HepG2 (cell line): ENCODE results near the gene TREML4. TPM values are rescaled to one million over a fixed set of nuclear protein-coding genes. Genes with fewer than 3 reads are reported as not detected.

Experiments used
- ATAC-seq: fragments of 200-7000 bp; cut with Tn5 transposase; 3 replicates; pipeline ENCODE4 v1.9.1; 2020; ENCODE audit warnings: mild to moderate bottlenecking, moderate library complexity
- BruUV-seq: library from RNA; stranded (reverse); fragments of 400-500 nt; replicated peaks from 2 replicates; lab custom pipeline; 2021; lab: Mats Ljungman, UMichigan
- CTCF ChIA-PET: fragments of 300-600 bp; formaldehyde crosslinking; extraction: SDS; loops from one replicate; lab custom pipeline; 2021; ENCODE audit warnings: low total read pairs, inconsistent platforms, low intra/inter-chr PET ratio; lab: Yijun Ruan, JAX
- POLR2A ChIA-PET: fragments of 350-600 bp; sonication (Branson Sonifier 250); formaldehyde crosslinking; loops from one replicate; lab custom pipeline; 2020; ENCODE audit warnings: antibody characterized with exemption, inconsistent platforms; lab: Yijun Ruan, JAX
- DNase-seq: peaks from one replicate; pipeline ENCODE4 v3.0.0-alpha.2; 2015; ENCODE audit warnings: low spot score
- FAIRE-seq: peaks from 3 replicates; lab custom pipeline; 2011; peaks lifted over from hg19 to GRCh38; lab: Jason Lieb, UNC
- H2AFZ ChIP-seq: one replicate; pipeline ENCODE4 v1.6.1; 2011; ENCODE audit warnings: low read length, inconsistent platforms
- H3K27ac ChIP-seq: fragments of 300-600 bp; 3 replicates; pipeline ENCODE4 v1.8.0; 2011; ENCODE audit warnings: mixed run types, mild to moderate bottlenecking, mixed read lengths, low read length, inconsistent platforms; ENCODE audit not compliant: insufficient read depth; ENCODE audit errors: extremely low read length
- H3K27me3 ChIP-seq, 2 experiments: fragments of 200-600 bp in 1 of 2; 2 replicates in 1 of 2; 3 replicates in 1 of 2; pipeline versions ENCODE4 v1.6.0 to v1.8.0; 2011; ENCODE audit warnings: low read length in 2 of 2, mild to moderate bottlenecking in 2 of 2, moderate library complexity in 2 of 2, inconsistent platforms in 1 of 2; ENCODE audit not compliant: insufficient read depth in 2 of 2, control insufficient read depth in 1 of 2
- H3K36me3 ChIP-seq, 2 experiments: fragments of 200-600 bp in 1 of 2; replicated peaks in 1 of 2; 2 replicates in 1 of 2; 3 replicates in 1 of 2; pipeline versions ENCODE4 v1.5.1 to v1.8.0; 2011; ENCODE audit warnings: low read length in 2 of 2, inconsistent platforms in 1 of 2; ENCODE audit not compliant: insufficient read depth in 2 of 2, control insufficient read depth in 1 of 2
- H3K4me1 ChIP-seq: 2 replicates; pipeline ENCODE4 v1.5.1; 2012; ENCODE audit warnings: low read length, inconsistent platforms; ENCODE audit not compliant: insufficient read depth
- H3K4me2 ChIP-seq: 2 replicates; pipeline ENCODE4 v1.6.0; 2011; ENCODE audit warnings: low read depth, low read length, inconsistent platforms
- H3K4me3 ChIP-seq, 3 experiments: fragments of 200-600 bp in 1 of 3; sonication (generic), shearing (Covaris generic) in 1 of 3; replicated peaks in 1 of 3; 2 replicates each; pipeline ENCODE4 v1.5.1; 2011 to 2016; ENCODE audit warnings: low read length in 3 of 3, inconsistent platforms in 2 of 3, low read depth in 2 of 3, mild to moderate bottlenecking in 2 of 3, control low read depth in 1 of 3, mixed read lengths in 1 of 3; ENCODE audit not compliant: insufficient read depth in 1 of 3
- H3K79me2 ChIP-seq: one replicate; pipeline ENCODE4 v1.6.1; 2011; ENCODE audit warnings: low read length, inconsistent platforms; ENCODE audit not compliant: insufficient read depth
- H3K9ac ChIP-seq: 2 replicates; pipeline ENCODE4 v1.6.0; 2011; ENCODE audit warnings: mild to moderate bottlenecking, low read depth, low read length, inconsistent platforms; ENCODE audit not compliant: insufficient read depth
- H3K9me3 ChIP-seq: 2 replicates; pipeline ENCODE4 v1.5.1; 2012; ENCODE audit warnings: mild to moderate bottlenecking, low read length
- H4K20me1 ChIP-seq: 2 replicates; pipeline ENCODE4 v1.6.0; 2011; ENCODE audit warnings: inconsistent platforms, mild to moderate bottlenecking, low read length, moderate library complexity; ENCODE audit not compliant: insufficient read depth
- MAZ ChIP-seq, 2 experiments: sonication (generic) in 1 of 2; formaldehyde crosslinking in 1 of 2; IDR thresholded peaks; 2 replicates each; pipeline versions ENCODE4 v1.5.0 to v1.6.1; 2012 to 2020; ENCODE audit warnings: low read depth in 2 of 2, mild to moderate bottlenecking in 2 of 2, borderline replicate concordance in 1 of 2, improper control_type of control experiment in 1 of 2, low read length in 1 of 2, missing genetic modification reagents in 1 of 2, moderate library complexity in 1 of 2
- NR2F6 ChIP-seq, 2 experiments: IDR thresholded peaks; 2 replicates each; pipeline ENCODE4 v1.6.1; 2016; ENCODE audit warnings: antibody characterized with exemption in 1 of 2, mild to moderate bottlenecking in 1 of 2
- SP4 ChIP-seq: sonication (generic); formaldehyde crosslinking; IDR thresholded peaks from 2 replicates; pipeline ENCODE4 v1.8.1; 2023; ENCODE audit warnings: mild to moderate bottlenecking, missing genetic modification reagents
- WGBS: methylation state at CpG from one replicate; pipeline ENCODE4 v1.1.6; 2017; ENCODE audit warnings: low lambda C conversion rate; 5-methylcytosine and 5-hydroxymethylcytosine counted together
- in situ Hi-C: cut with HindIII; loops from 2 replicates; pipeline ENCODE4 v1.10.0; 2017; ENCODE audit warnings: low pct_unique_long_range_greater_than_20kb; ENCODE audit not compliant: extremely low pct_ligation_motif_present
- intact Hi-C: fragments of 100-400 bp; cut with micrococcal nuclease; formaldehyde crosslinking; loops from one replicate; pipeline ENCODE4 v1.10.0; 2022; ENCODE audit not compliant: unreplicated experiment
- polyA plus RNA-seq, 8 experiments: library from polyadenylated mRNA; depleted of rRNA in 3 of 8; stranded (reverse) in 7 of 8; unstranded in 1 of 8; fragments of >200 nt; fragmentation: Illumina TruSeq in 4 of 8; extraction: Trizol in 4 of 8; gene quantifications; 2 replicates each; pipeline versions ENCODE4 v1.2.1 to v1.2.3, GENCODE V29; 2011 to 2016; ENCODE audit warnings: low read depth in 4 of 8, missing spikeins in 1 of 8, mixed read lengths in 1 of 8; ENCODE audit not compliant: insufficient read depth in 1 of 8
- total RNA-seq, 5 experiments: library from RNA; depleted of rRNA; stranded (reverse); fragments of >200 nt; fragmentation: Illumina TruSeq; extraction: Trizol; gene quantifications; 2 replicates each; pipeline ENCODE4 v1.2.3, GENCODE V29; 2016; ENCODE audit warnings: low read depth in 1 of 5
- TF ChIP-seq, protein P1 (sequence below): sonication (generic); formaldehyde crosslinking; IDR thresholded peaks from 2 replicates; pipeline ENCODE4 v1.4.0; 2020; ENCODE audit warnings: missing genetic modification reagents

TREML4 gene
- total and polyA plus RNA-seq, 2 of the 13 experiments (the other 11 are each of a cell fraction or from before 2014, with no cell fraction given) = not detected

DNA sequence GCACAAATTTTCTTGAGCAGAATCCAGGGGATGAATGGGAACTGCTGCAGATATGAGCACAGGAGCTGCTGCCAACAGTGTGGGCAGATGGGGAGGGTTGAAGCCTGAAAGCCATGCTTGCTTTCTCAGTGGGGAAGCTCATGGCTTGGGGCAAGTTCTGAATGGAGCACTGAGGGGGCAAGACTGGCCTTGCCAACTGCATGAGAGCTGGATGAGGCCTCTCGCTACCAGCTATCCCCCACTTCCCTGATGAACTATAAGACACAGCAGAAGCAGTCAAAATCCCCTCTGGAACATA, 30.0 kb downstream of the TREML4 start (continued):
- no peak for TF ChIP-seq SP4 (CRISPR knock-in tag)
- TF ChIP-seq MAZ (IDR thresholded peaks at IDR 0.05; ENCODE audit: borderline replicate concordance, low read depth, low read length) = no peak
- TF ChIP-seq MAZ (CRISPR knock-in tag; IDR thresholded peaks at IDR 0.05; ENCODE audit: low read depth) = no peak
- TF ChIP-seq, all 625 proteins: peak for 0

DNA sequence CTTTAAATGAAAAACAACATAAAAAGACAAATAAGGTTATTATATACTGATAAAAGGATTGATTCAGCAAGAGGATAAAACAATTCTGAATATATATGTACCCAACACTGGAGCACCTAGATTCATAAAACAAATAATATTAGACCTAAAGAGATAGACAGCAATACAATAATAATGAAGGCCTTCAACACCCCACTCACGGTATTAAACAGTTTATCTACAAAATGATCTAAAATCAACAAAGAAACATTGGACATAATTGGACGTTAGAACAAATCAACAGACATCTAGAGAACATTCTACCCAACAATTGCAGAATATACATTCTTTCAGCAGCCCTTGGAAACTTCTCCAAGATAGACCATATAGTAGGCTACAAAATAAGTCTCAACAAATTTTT, 34.3 kb downstream of the TREML4 start:
- in situ Hi-C loops = no loop called here
- H3K4me1 ChIP-seq = no peaks in the 10 kb centered on the region
- no peak overlapping the region for H3K9ac ChIP-seq
- BruUV-seq = no TSS peak
- ChIA-PET POLR2A (no interaction called here), CTCF (no interaction called here)
- no peak for TF ChIP-seq NR2F6 (IDR thresholded peaks at IDR 0.05)
- no peak for TF ChIP-seq NR2F6 (CRISPR knock-in tag; IDR thresholded peaks at IDR 0.05)
- FAIRE-seq (no peak), DNase-seq (no peak), ATAC-seq (no peak)
- no peaks in the 10 kb centered on the region for H4K20me1 ChIP-seq
- intact Hi-C loops = no loop called here
- no peak overlapping the region for H3K4me3 ChIP-seq
- H3K36me3 ChIP-seq = no peaks in the 10 kb centered on the region
- no peak overlapping the region for H2AFZ ChIP-seq
- no peak overlapping the region for H3K4me2 ChIP-seq
- no peaks in the 10 kb centered on the region for H3K27me3 ChIP-seq
- no peaks in the 10 kb centered on the region for H3K79me2 ChIP-seq
- H3K9me3 ChIP-seq = peaks cover 17% of the 10 kb centered on the region
- 2% methylated on average over 2 of the region's 2 CpGs for WGBS
- H3K27ac ChIP-seq = no peak overlapping the region

DNA sequence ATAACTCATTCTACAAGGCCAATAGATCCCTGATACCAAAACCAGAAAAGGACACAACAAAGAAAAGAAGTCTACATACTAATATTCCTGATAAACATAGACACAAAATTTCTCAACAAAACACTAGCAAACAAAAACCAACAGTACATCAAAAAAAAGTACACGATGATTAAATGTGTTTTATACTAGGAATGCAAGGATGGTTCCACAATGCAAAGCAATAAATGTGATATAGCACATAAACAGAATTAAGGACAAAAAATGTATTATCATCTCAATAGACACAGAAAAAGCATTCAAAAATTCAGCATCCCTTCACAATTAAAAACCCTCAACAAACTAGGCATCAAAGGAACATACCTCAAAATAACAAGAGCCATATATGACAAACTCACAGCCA, 35.1 kb downstream of the TREML4 start:
- 0% methylated on average over 1 of the region's 1 CpG for WGBS

More for the DNA sequence above, 35.1 kb downstream of the TREML4 start:
- FAIRE-seq (no peak), ATAC-seq (no peak), DNase-seq (no peak)
- Histone ChIP-seq H4K20me1 (no peaks in the 10 kb centered on the region), H2AFZ (no peak overlapping the region), H3K9me3 (peaks cover 17% of the 10 kb centered on the region), H3K4me3 (no peak overlapping the region), H3K36me3 (no peaks in the 10 kb centered on the region), H3K9ac (no peak overlapping the region), H3K79me2 (no peaks in the 10 kb centered on the region), H3K4me1 (no peaks in the 10 kb centered on the region), H3K4me2 (no peak overlapping the region), H3K27me3 (no peaks in the 10 kb centered on the region), H3K27ac (no peak overlapping the region)
- intact Hi-C loops (no loop called here), in situ Hi-C loops (no loop called here)
- CTCF ChIA-PET = no interaction called here
- TF ChIP-seq, protein P1, sequence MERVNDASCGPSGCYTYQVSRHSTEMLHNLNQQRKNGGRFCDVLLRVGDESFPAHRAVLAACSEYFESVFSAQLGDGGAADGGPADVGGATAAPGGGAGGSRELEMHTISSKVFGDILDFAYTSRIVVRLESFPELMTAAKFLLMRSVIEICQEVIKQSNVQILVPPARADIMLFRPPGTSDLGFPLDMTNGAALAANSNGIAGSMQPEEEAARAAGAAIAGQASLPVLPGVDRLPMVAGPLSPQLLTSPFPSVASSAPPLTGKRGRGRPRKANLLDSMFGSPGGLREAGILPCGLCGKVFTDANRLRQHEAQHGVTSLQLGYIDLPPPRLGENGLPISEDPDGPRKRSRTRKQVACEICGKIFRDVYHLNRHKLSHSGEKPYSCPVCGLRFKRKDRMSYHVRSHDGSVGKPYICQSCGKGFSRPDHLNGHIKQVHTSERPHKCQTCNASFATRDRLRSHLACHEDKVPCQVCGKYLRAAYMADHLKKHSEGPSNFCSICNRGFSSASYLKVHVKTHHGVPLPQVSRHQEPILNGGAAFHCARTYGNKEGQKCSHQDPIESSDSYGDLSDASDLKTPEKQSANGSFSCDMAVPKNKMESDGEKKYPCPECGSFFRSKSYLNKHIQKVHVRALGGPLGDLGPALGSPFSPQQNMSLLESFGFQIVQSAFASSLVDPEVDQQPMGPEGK (CRISPR knock-in tag) = no peak
- POLR2A ChIA-PET = no interaction called here
- no TSS peak for BruUV-seq
